ENCODE results near the gene DIP2C.

- no peak for TF ChIP-seq POLR2A (IDR thresholded peaks at IDR 0.05; ENCODE audit: low read depth, low read length)
- no peak for TF ChIP-seq POLR2AphosphoS5 (IDR thresholded peaks at IDR 0.05; ENCODE audit: low read depth, low read length)
Observed at GRCh38 chr10:247480-247879, 442.0 kb downstream of the DIP2C start.

All from GM12892 (cell line).